AG04450 (cell line): ENCODE data around the gene CLDN18. TPM values are rescaled to one million over a fixed set of nuclear protein-coding genes. Genes with fewer than 3 reads are reported as not detected.
A peak's percentile ranks its signal among the peaks of the same experiment; 100 is the strongest.

ENCODE experiments used
- CTCF ChIA-PET: fragments of 300-600, 350-600 bp; formaldehyde crosslinking; extraction: SDS; loops from one replicate; lab custom pipeline; 2022; ENCODE audit warnings: antibody characterized with exemption, inconsistent platforms; lab: Charles Lee
- POLR2A ChIA-PET: fragments of 350-600 bp; formaldehyde crosslinking; extraction: SDS; loops from one replicate; lab custom pipeline; 2021; ENCODE audit warnings: antibody characterized with exemption, inconsistent platforms; lab: Yijun Ruan, JAX
- DNase-seq: peaks from one replicate; pipeline ENCODE4 v3.0.0-alpha.2; 2011; ENCODE audit warnings: low read depth, low spot score
- H3K27ac ChIP-seq: one replicate; pipeline ENCODE4 v1.5.1; 2012; ENCODE audit warnings: low read depth, low read length, control low read depth
- H3K27me3 ChIP-seq: one replicate; pipeline ENCODE4 v1.6.0; 2012; ENCODE audit warnings: low read length; ENCODE audit not compliant: control insufficient read depth, insufficient read depth
- H3K4me3 ChIP-seq: 2 replicates; pipeline ENCODE4 v1.5.1; 2011; ENCODE audit warnings: mild to moderate bottlenecking, low read depth, low read length, control low read depth
- H3K9me3 ChIP-seq: 2 replicates; pipeline ENCODE4 v1.5.1; 2012; ENCODE audit warnings: low read length; ENCODE audit not compliant: control insufficient read depth, insufficient read depth
- CTCF ChIP-seq: IDR thresholded peaks from 2 replicates; pipeline ENCODE4 v1.5.1; 2011; ENCODE audit warnings: low read depth, low read length, control low read depth, inconsistent platforms
- polyA plus RNA-seq: library from polyadenylated mRNA; depleted of rRNA; stranded (reverse); fragments of >200 nt; gene quantifications from 2 replicates; pipeline ENCODE4 v1.2.3, GENCODE V29; 2011

CLDN18 gene
- polyA plus RNA-seq, 1 experiment: not detected

GRCh38 chr3:138078096-138078495, 68.1 kb downstream of the CLDN18 start:
- Histone ChIP-seq H3K4me3 (no peak overlapping the region), H3K27ac (no peak overlapping the region), H3K9me3 (no peaks in the 10 kb centered on the region), H3K27me3 (no peaks in the 10 kb centered on the region)
- ChIA-PET CTCF (interaction anchor here (2.9 kb wide), 1 partner anchor 41 kb away, joined by 19 read pairs; no protein-coding TSS in a partner anchor), POLR2A (no interaction called here)
- no peak for DNase-seq
- no peak for TF ChIP-seq CTCF

GRCh38 chr3:138078901-138079344, 69.0 kb downstream of the CLDN18 start:
- Histone ChIP-seq H3K4me3 (no peak overlapping the region), H3K27me3 (no peaks in the 10 kb centered on the region), H3K9me3 (no peaks in the 10 kb centered on the region), H3K27ac (peak overlapping the region; percentile 54)
- POLR2A ChIA-PET: no interaction called here
- CTCF ChIA-PET: interaction anchor here (1.4 to 2.9 kb wide), 3 partner anchors 10 to 40 kb away, joined by 6 to 19 read pairs (median 8); no protein-coding TSS in a partner anchor
- no peak for TF ChIP-seq CTCF
- DNase-seq: peak; percentile 91

GRCh38 chr3:138079901-138080300, 69.9 kb downstream of the CLDN18 start:
- no peak for TF ChIP-seq CTCF
- CTCF ChIA-PET: interaction anchor here (1.4 to 2.9 kb wide), 3 partner anchors 11 to 39 kb away, joined by 6 to 19 read pairs (median 8); no protein-coding TSS in a partner anchor
- no peak for DNase-seq
- no peaks in the 10 kb centered on the region for H3K27me3 ChIP-seq
- H3K27ac ChIP-seq: no peak overlapping the region
- POLR2A ChIA-PET: no interaction called here
- no peaks in the 10 kb centered on the region for H3K9me3 ChIP-seq
- H3K4me3 ChIP-seq: no peak overlapping the region

- H3K27ac ChIP-seq: peak overlapping the region; percentile 95
- ChIA-PET POLR2A (interaction anchor here (0.9 to 2.8 kb wide), 3 partner anchors 20 to 34 kb away, joined by 3 to 20 read pairs (median 3); partner anchors contain the start of gene DZIP1L), CTCF (interaction anchor here (0.5 to 3.3 kb wide), 7 partner anchors 11 to 336 kb away, joined by 3 to 28 read pairs (median 4); partner anchors contain the start of gene DZIP1L)
- TF ChIP-seq CTCF: no peak
- no peaks in the 10 kb centered on the region for H3K9me3 ChIP-seq
- H3K4me3 ChIP-seq: peak overlapping the region; percentile 37
- no peaks in the 10 kb centered on the region for H3K27me3 ChIP-seq
- DNase-seq: no peak
Observed at GRCh38 chr3:138081371-138082084, 71.6 kb downstream of the CLDN18 start.
